LNCaP clone FGC (cell line): ENCODE data around the gene RBFOX2.

ENCODE experiments used
- DNase-seq: peaks from one replicate; pipeline ENCODE4 v3.0.0-alpha.2; 2011; ENCODE audit warnings: low read depth
- H3K4me3 ChIP-seq: 2 replicates; pipeline ENCODE4 v1.5.1; 2011; ENCODE audit warnings: mild to moderate bottlenecking, low read depth, low read length, control low read depth
- TF ChIP-seq, protein P1 (sequence below): IDR thresholded peaks from 2 replicates; pipeline ENCODE4 v1.5.1; 2012; ENCODE audit warnings: mild to moderate bottlenecking; ENCODE audit not compliant: control insufficient read depth, insufficient read depth; ENCODE audit errors: extremely low read depth

RBFOX2 gene

DNA sequence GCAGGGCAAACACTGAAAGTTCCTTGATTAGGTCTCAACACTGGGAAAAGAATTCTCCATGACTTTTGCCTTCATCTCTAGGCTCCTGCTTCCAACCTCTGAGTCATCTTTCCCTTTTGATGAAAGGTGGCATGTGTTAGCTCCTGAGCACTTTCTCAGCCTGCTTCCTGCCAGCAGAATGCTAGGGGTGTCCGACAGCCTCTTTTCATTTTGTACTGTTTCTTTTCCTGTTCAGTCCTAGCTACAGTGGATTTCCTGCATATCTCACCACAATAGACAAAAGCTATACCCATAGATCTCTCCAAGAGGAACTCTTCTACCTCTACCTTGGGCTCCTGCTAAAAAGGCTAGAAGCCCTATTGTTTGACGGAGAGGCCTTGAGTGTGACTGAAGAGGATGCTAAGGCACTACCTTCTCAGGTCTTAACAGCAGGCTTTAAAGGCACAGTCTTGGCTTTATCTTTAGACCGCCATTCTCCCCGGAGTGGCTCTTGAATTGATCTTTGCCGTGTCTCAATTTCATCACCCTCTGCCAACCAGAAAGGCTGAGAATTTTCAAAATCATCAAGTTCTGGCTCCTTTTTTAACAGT, 145.5 kb downstream of the RBFOX2 start:
- no peak overlapping the region for H3K4me3 ChIP-seq
- no peak for DNase-seq
- TF ChIP-seq, protein P1, sequence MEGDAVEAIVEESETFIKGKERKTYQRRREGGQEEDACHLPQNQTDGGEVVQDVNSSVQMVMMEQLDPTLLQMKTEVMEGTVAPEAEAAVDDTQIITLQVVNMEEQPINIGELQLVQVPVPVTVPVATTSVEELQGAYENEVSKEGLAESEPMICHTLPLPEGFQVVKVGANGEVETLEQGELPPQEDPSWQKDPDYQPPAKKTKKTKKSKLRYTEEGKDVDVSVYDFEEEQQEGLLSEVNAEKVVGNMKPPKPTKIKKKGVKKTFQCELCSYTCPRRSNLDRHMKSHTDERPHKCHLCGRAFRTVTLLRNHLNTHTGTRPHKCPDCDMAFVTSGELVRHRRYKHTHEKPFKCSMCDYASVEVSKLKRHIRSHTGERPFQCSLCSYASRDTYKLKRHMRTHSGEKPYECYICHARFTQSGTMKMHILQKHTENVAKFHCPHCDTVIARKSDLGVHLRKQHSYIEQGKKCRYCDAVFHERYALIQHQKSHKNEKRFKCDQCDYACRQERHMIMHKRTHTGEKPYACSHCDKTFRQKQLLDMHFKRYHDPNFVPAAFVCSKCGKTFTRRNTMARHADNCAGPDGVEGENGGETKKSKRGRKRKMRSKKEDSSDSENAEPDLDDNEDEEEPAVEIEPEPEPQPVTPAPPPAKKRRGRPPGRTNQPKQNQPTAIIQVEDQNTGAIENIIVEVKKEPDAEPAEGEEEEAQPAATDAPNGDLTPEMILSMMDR = no peak

- DNase-seq = peak; percentile 33
- TF ChIP-seq, protein P1 = no peak
- H3K4me3 ChIP-seq = peak overlapping the region; percentile 25; the same call in 1 of the 2 replicates
Measured at GRCh38 chr22:35882211-35883030, 146.2 kb downstream of the RBFOX2 start.

- no peak overlapping the region for H3K4me3 ChIP-seq
- DNase-seq = no peak
- TF ChIP-seq, protein P1 = no peak
Measured at GRCh38 chr22:35879351-35879750, 149.3 kb downstream of the RBFOX2 start.

- no peak overlapping the region for H3K4me3 ChIP-seq
- no peak for DNase-seq
- TF ChIP-seq, protein P1 = no peak
Measured at GRCh38 chr22:35873426-35873825, 155.2 kb downstream of the RBFOX2 start.

DNA sequence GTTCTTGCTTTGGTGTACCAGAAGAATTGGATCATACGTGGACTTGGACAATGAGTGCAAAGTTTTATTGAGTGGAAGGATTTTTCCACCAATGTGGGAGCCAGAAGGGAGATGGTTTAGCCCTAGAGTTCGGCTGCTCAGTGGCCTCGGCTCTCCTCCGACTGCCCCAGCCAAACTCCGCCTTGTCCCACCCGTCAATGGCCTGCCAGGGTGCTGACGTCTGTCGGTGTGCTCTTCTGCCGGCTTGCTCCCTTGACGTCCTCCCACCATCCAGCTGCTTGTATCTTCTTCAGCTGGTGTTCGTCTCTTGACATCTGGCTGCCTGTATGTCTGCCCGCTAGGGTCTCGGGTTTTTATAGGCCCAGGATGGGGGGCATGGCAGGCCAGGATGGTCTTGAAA, 156.2 kb downstream of the RBFOX2 start:
- H3K4me3 ChIP-seq = no peak overlapping the region
- TF ChIP-seq, protein P1 = no peak
- DNase-seq = no peak

GRCh38 chr22:35870517-35871293, 157.9 kb downstream of the RBFOX2 start:
- no peak overlapping the region for H3K4me3 ChIP-seq
- TF ChIP-seq, protein P1 = no peak
- DNase-seq = no peak
